GM12874 (cell line): ENCODE data around the gene REV3L.

Experiments used
- CTCF ChIP-seq: IDR thresholded peaks from 2 replicates; pipeline ENCODE4 v1.5.1; 2011; ENCODE audit warnings: low read depth, mild to moderate bottlenecking, control low read depth, low read length, moderate library complexity; ENCODE audit not compliant: insufficient read depth

REV3L gene

GRCh38 chr6:111524252-111524651 is 41.2 kb upstream of the REV3L start:
- TF ChIP-seq CTCF = no peak

- no peak for TF ChIP-seq CTCF
Observed at GRCh38 chr6:111523484-111524167, 40.6 kb upstream of the REV3L start.

GRCh38 chr6:111522393-111523020 is 39.5 kb upstream of the REV3L start:
- no peak for TF ChIP-seq CTCF

GRCh38 chr6:111521497-111522270 is 38.7 kb upstream of the REV3L start:
- TF ChIP-seq CTCF = no peak

- no peak for TF ChIP-seq CTCF
Observed at GRCh38 chr6:111520524-111520923, 37.5 kb upstream of the REV3L start.

GRCh38 chr6:111517965-111518364 is 34.9 kb upstream of the REV3L start:
- no peak for TF ChIP-seq CTCF

GRCh38 chr6:111515259-111515658 is 32.2 kb upstream of the REV3L start:
- no peak for TF ChIP-seq CTCF
